Bronchus fibroblast of lung (primary cell): ENCODE data around the gene CDC7. TPM values are rescaled to one million over a fixed set of nuclear protein-coding genes. Genes with fewer than 3 reads are reported as not detected.

Source experiments
- total RNA-seq: library from RNA; depleted of rRNA; stranded (reverse); fragments of >200 nt; gene quantifications from 2 replicates; pipeline ENCODE4 v1.2.3, GENCODE V29; 2015

The CDC7 gene
- total RNA-seq, result 6.8 and 7.7 TPM in 2 replicates

GRCh38 chr1:91500756-91501522, at the start of gene CDC7:
TSS of gene CDC7 (plus strand) at chr1:91500851. CDS start at chr1:91501717, 866 bp downstream.

Other genes with a start within 250 kb of the CDC7 start
- 0.34 and 1.0 TPM in 2 replicates for gene HFM1, start 96.0 kb upstream of the CDC7 start, total RNA-seq